Adrenal gland (tissue), 12 donors: ENCODE results near the gene FYN. TPM values are rescaled to one million over a fixed set of nuclear protein-coding genes. Genes with fewer than 3 reads are reported as not detected.

Source experiments
- DNase-seq, 7 donors: peaks; one replicate each; pipeline ENCODE4 v3.0.0-alpha.2; 2019 to 2020
- H3K27ac ChIP-seq, 5 donors: fragments of 200-600 bp; sonication (generic) in 4 of 5; 1 replicate in 3 of 5; 2 replicates in 2 of 5; pipeline versions ENCODE4 v1.5.1 to v1.8.0; 2016 to 2020; ENCODE audit warnings: mild to moderate bottlenecking in 1 of 5
- H3K27me3 ChIP-seq: fragments of 200-600 bp; 2 replicates; pipeline ENCODE4 v1.8.0; 2021
- H3K36me3 ChIP-seq, 2 donors: fragments of 200-600 bp; replicated peaks in 1 of 2; 1 replicate in 1 of 2; 2 replicates in 1 of 2; pipeline versions ENCODE4 v1.5.1 to v1.8.0; 2018 to 2022
- H3K4me1 ChIP-seq, 2 donors: fragments of 200-600 bp; replicated peaks in 1 of 2; 1 replicate in 1 of 2; 2 replicates in 1 of 2; pipeline versions ENCODE4 v1.5.1 to v1.8.0; 2018 to 2021
- H3K4me3 ChIP-seq, 4 donors: fragments of 200-600 bp; sonication (generic) in 3 of 4; one replicate each; pipeline ENCODE4 v1.5.1; 2016 to 2018
- H3K9me3 ChIP-seq, 3 donors: fragments of 200-600 bp; sonication (generic) in 1 of 3; replicated peaks in 1 of 3; 1 replicate in 2 of 3; 2 replicates in 1 of 3; pipeline versions ENCODE4 v1.5.1 to v1.8.0; 2016 to 2021
- CTCF ChIP-seq, 6 experiments: fragments of 450-650 bp in 4 of 6; fragments of 200-600 bp in 2 of 6; sonication (generic) in 1 of 6; IDR thresholded peaks; 1 replicate in 5 of 6; 2 replicates in 1 of 6; pipeline versions ENCODE4 v1.5.1 to v1.8.0; 2016 to 2021; ENCODE audit warnings: antibody characterized with exemption in 6 of 6, mild to moderate bottlenecking in 2 of 6, moderate library complexity in 1 of 6
- POLR2A ChIP-seq, 2 donors: fragments of 450-650 bp; IDR thresholded peaks; one replicate each; pipeline ENCODE4 v1.6.1; 2017; ENCODE audit warnings: antibody characterized with exemption in 2 of 2, mild to moderate bottlenecking in 2 of 2, moderate library complexity in 1 of 2
- WGBS, 4 donors: extraction: QIAGEN DNeasy Blood & Tissue Kit in 2 of 4; methylation state at CpG; one replicate each; pipeline versions ENCODE4 v1.1.5 to v1.1.7; 2013 to 2017; 5-methylcytosine and 5-hydroxymethylcytosine counted together
- intact Hi-C, 2 donors: fragments of 100-400 bp; cut with DNase I; formaldehyde crosslinking; loops; one replicate each; pipeline versions ENCODE4 v1.14.1 to v1.15.0; 2022 to 2023
- polyA plus RNA-seq, 3 donors: library from polyadenylated mRNA; stranded (reverse); fragments of 200-250 nt in 2 of 3; fragments of 350-450 nt in 1 of 3; fragmentation: Illumina TruSeq in 1 of 3; extraction: RNeasy Lipid Tissue Mini Kit (QIAGEN cat#74804) in 1 of 3; gene quantifications; one replicate each; pipeline ENCODE4 v1.2.3, GENCODE V29; 2013 to 2014
- total RNA-seq, 9 donors: library from RNA; depleted of rRNA in 4 of 9; stranded (reverse); fragments of >200 nt in 4 of 9; fragments of 120-200 nt in 1 of 9; fragmentation: NEBNext Ultra II Directional in 1 of 9; extraction: Animal tissue kit (Norgen Biotek cat#: 25700) in 1 of 9; gene quantifications; one replicate each; pipeline versions ENCODE4 v1.1.0 to v1.2.4, GENCODE V29; 2013 to 2023
- donor health status: healthy with polysubstance abuse.
- donor health status: Bipolar disorder and iron deficiency.
- donor health status: DM: yes; HTN: yes; CAD: no.
- donor health status: DM: no; HTN: no; CAD: no.
- donor health status: DM: no; HTN: no; CAD: no.
- donor health status: DM: yes; HTN: yes; CAD: no.

FYN gene
- total and polyA plus RNA-seq, 12 donors = 10.7 to 36.5 (median 19.8) TPM

GRCh38 chr6:111842271-111842822 lies 30.9 kb downstream of the FYN start:
- intact Hi-C loops = no loop called here
- peaks cover 0 to 38% of the 10 kb centered on the region in 2 donors for H3K4me1 ChIP-seq
- H3K27me3 ChIP-seq = no peaks in the 10 kb centered on the region
- TF ChIP-seq CTCF (IDR thresholded peaks at IDR 0.05) (no peak), POLR2A (IDR thresholded peaks at IDR 0.05) (no peak)
- DNase-seq = no peak
- no peak overlapping the region for H3K4me3 ChIP-seq
- H3K9me3 ChIP-seq = no peaks in the 10 kb centered on the region
- H3K27ac ChIP-seq = peak overlapping the region in 1 of 5 donors; percentile 55
- 76 to 85% (median 77%) methylated on average over 9 of the region's 9 CpGs for WGBS, 4 donors
- H3K36me3 ChIP-seq = no peaks in the 10 kb centered on the region

DNA sequence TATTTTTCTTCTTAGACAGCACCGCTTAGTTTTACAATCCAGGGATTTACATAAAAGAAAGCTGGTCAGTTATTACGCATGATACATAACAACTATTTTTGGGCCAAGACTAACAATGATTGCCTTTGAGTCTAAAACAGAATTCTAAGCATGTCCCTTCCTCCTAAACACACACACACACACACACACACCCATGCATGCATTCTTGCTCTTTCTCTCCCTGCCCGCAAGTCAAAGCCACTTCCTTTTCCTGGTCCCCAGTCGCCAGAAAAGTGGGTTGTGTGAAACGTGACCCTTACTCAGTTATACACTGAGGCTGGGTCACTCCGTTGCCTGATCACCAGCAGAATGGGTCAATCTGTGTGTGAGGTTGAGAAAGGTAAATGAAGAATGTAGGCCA lies 31.4 kb downstream of the FYN start:
- Histone ChIP-seq H3K27me3 (no peaks in the 10 kb centered on the region), H3K4me1 (peaks cover 0 to 33% of the 10 kb centered on the region in 2 donors), H3K4me3 (no peak overlapping the region), H3K36me3 (no peaks in the 10 kb centered on the region), H3K9me3 (no peaks in the 10 kb centered on the region), H3K27ac (peak overlapping the region in 1 of 5 donors; percentile 55)
- TF ChIP-seq POLR2A (IDR thresholded peaks at IDR 0.05) = no peak
- no peak for TF ChIP-seq CTCF (IDR thresholded peaks at IDR 0.05)
- DNase-seq = peak in 2 of 7 donors; percentile 9 to 16
- 44 to 61% (median 48%) methylated on average over 6 of the region's 6 CpGs for WGBS, 4 donors
- intact Hi-C loops = no loop called here

DNA sequence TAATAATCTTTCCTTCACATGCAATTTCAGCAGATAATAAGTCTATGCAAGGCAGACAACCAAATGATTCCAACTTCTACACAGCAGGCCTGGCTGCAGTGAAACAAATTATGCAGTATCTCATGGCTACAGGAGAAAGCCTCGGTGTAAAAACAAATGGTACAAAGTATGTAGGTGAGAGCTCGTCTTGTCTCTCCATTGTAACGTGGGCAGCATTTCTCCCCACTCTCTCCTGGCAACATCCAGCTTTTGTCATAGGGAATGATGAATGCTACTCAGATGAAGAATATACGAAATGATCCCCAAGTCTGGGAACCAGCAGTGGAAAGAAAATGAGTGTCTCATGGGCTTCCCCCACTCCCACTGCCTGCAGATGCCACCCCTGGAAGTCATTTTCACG lies 32.4 kb downstream of the FYN start:
- no peak for DNase-seq
- Histone ChIP-seq H3K36me3 (no peaks in the 10 kb centered on the region), H3K27me3 (no peaks in the 10 kb centered on the region), H3K4me3 (no peak overlapping the region), H3K9me3 (no peaks in the 10 kb centered on the region), H3K27ac (no peak overlapping the region), H3K4me1 (peaks cover 0 to 32% of the 10 kb centered on the region in 2 donors)
- TF ChIP-seq POLR2A (IDR thresholded peaks at IDR 0.05) (no peak), CTCF (IDR thresholded peaks at IDR 0.05) (no peak)
- intact Hi-C loops = no loop called here
- 73 to 85% (median 78%) methylated on average over 5 of the region's 5 CpGs for WGBS, 4 donors

DNA sequence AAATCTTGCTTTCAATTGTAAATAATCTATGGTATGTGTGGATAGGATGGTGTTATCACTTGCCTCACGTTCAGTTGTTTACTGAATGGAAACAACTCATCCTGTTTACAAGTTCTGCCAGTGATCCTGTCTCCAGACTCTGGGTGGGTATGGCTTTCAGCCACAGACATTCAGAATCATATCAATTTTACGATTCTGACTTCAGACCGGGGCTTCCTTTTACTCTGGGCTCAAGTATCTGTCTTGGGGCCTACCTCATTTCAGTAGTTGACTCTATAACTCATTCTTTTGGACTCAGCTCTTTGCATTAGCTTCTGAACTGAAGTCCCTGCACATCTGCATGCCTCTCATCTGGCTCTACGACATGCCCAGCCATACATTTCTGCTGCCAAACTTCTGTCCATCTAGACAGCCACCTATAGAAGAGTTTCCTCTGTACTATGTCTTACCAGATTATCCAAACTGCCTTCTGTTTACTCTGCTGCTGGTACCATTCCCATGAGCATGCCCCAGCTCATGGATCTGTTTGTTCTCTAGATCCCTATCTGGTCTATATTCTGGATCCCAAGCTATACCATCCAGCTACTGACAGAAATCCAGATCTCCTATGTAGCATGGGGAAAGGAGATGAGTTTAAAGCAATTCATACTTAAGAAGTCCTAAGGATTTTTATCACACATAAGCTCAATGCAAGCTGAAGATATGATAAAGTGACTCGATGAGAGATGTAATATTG lies 34.3 kb downstream of the FYN start:
- Histone ChIP-seq H3K4me1 (peaks cover 0 to 18% of the 10 kb centered on the region in 2 donors), H3K4me3 (no peak overlapping the region), H3K27me3 (no peaks in the 10 kb centered on the region), H3K27ac (no peak overlapping the region), H3K9me3 (no peaks in the 10 kb centered on the region), H3K36me3 (no peaks in the 10 kb centered on the region)
- DNase-seq = no peak
- TF ChIP-seq POLR2A (IDR thresholded peaks at IDR 0.05) (no peak), CTCF (IDR thresholded peaks at IDR 0.05) (no peak)
- 74 to 84% (median 77%) methylated on average over 5 of the region's 5 CpGs for WGBS, 4 donors
- intact Hi-C loops = no loop called here
